HepG2 (cell line): ENCODE results near the gene CASKIN2. TPM values are rescaled to one million over a fixed set of nuclear protein-coding genes. Genes with fewer than 3 reads are reported as not detected.

ENCODE experiments used
- ATAC-seq: fragments of 200-7000 bp; cut with Tn5 transposase; 3 replicates; pipeline ENCODE4 v1.9.1; 2020; ENCODE audit warnings: mild to moderate bottlenecking, moderate library complexity
- BruUV-seq: library from RNA; stranded (reverse); fragments of 400-500 nt; replicated peaks from 2 replicates; lab custom pipeline; 2021; lab: Mats Ljungman, UMichigan
- CTCF ChIA-PET: fragments of 300-600 bp; formaldehyde crosslinking; extraction: SDS; loops from one replicate; lab custom pipeline; 2021; ENCODE audit warnings: low total read pairs, inconsistent platforms, low intra/inter-chr PET ratio; lab: Yijun Ruan, JAX
- POLR2A ChIA-PET: fragments of 350-600 bp; sonication (Branson Sonifier 250); formaldehyde crosslinking; loops from one replicate; lab custom pipeline; 2020; ENCODE audit warnings: antibody characterized with exemption, inconsistent platforms; lab: Yijun Ruan, JAX
- DNase-seq: peaks from one replicate; pipeline ENCODE4 v3.0.0-alpha.2; 2015; ENCODE audit warnings: low spot score
- FAIRE-seq: peaks from 3 replicates; lab custom pipeline; 2011; peaks lifted over from hg19 to GRCh38; lab: Jason Lieb, UNC
- H2AFZ ChIP-seq: one replicate; pipeline ENCODE4 v1.6.1; 2011; ENCODE audit warnings: low read length, inconsistent platforms
- H3K27ac ChIP-seq: fragments of 300-600 bp; 3 replicates; pipeline ENCODE4 v1.8.0; 2011; ENCODE audit warnings: mixed run types, mild to moderate bottlenecking, mixed read lengths, low read length, inconsistent platforms; ENCODE audit not compliant: insufficient read depth; ENCODE audit errors: extremely low read length
- H3K27me3 ChIP-seq, 2 experiments: fragments of 200-600 bp in 1 of 2; 2 replicates in 1 of 2; 3 replicates in 1 of 2; pipeline versions ENCODE4 v1.6.0 to v1.8.0; 2011; ENCODE audit warnings: low read length in 2 of 2, mild to moderate bottlenecking in 2 of 2, moderate library complexity in 2 of 2, inconsistent platforms in 1 of 2; ENCODE audit not compliant: insufficient read depth in 2 of 2, control insufficient read depth in 1 of 2
- H3K36me3 ChIP-seq, 2 experiments: fragments of 200-600 bp in 1 of 2; replicated peaks in 1 of 2; 2 replicates in 1 of 2; 3 replicates in 1 of 2; pipeline versions ENCODE4 v1.5.1 to v1.8.0; 2011; ENCODE audit warnings: low read length in 2 of 2, inconsistent platforms in 1 of 2; ENCODE audit not compliant: insufficient read depth in 2 of 2, control insufficient read depth in 1 of 2
- H3K4me1 ChIP-seq: 2 replicates; pipeline ENCODE4 v1.5.1; 2012; ENCODE audit warnings: low read length, inconsistent platforms; ENCODE audit not compliant: insufficient read depth
- H3K4me2 ChIP-seq: 2 replicates; pipeline ENCODE4 v1.6.0; 2011; ENCODE audit warnings: low read depth, low read length, inconsistent platforms
- H3K4me3 ChIP-seq, 3 experiments: fragments of 200-600 bp in 1 of 3; sonication (generic), shearing (Covaris generic) in 1 of 3; replicated peaks in 1 of 3; 2 replicates each; pipeline ENCODE4 v1.5.1; 2011 to 2016; ENCODE audit warnings: low read length in 3 of 3, inconsistent platforms in 2 of 3, low read depth in 2 of 3, mild to moderate bottlenecking in 2 of 3, control low read depth in 1 of 3, mixed read lengths in 1 of 3; ENCODE audit not compliant: insufficient read depth in 1 of 3
- H3K79me2 ChIP-seq: one replicate; pipeline ENCODE4 v1.6.1; 2011; ENCODE audit warnings: low read length, inconsistent platforms; ENCODE audit not compliant: insufficient read depth
- H3K9ac ChIP-seq: 2 replicates; pipeline ENCODE4 v1.6.0; 2011; ENCODE audit warnings: mild to moderate bottlenecking, low read depth, low read length, inconsistent platforms; ENCODE audit not compliant: insufficient read depth
- H3K9me3 ChIP-seq: 2 replicates; pipeline ENCODE4 v1.5.1; 2012; ENCODE audit warnings: mild to moderate bottlenecking, low read length
- H4K20me1 ChIP-seq: 2 replicates; pipeline ENCODE4 v1.6.0; 2011; ENCODE audit warnings: inconsistent platforms, mild to moderate bottlenecking, low read length, moderate library complexity; ENCODE audit not compliant: insufficient read depth
- ARID5B ChIP-seq: IDR thresholded peaks from 2 replicates; pipeline ENCODE4 v1.4.0; 2020; ENCODE audit warnings: mild to moderate bottlenecking, missing genetic modification reagents
- ARNTL ChIP-seq: sonication (generic); formaldehyde crosslinking; IDR thresholded peaks from 2 replicates; pipeline ENCODE4 v1.4.0; 2020; ENCODE audit warnings: mild to moderate bottlenecking, missing genetic modification reagents
- DNMT3B ChIP-seq: conservative IDR thresholded peaks from 2 replicates; pipeline ENCODE4 v1.6.1; 2016; ENCODE audit warnings: missing biosample characterization, control low read depth
- ETS1 ChIP-seq: sonication (generic); formaldehyde crosslinking; IDR thresholded peaks from 2 replicates; pipeline ENCODE4 v1.4.0; 2020; ENCODE audit warnings: missing genetic modification reagents
- FOXK1 ChIP-seq: sonication (generic); formaldehyde crosslinking; IDR thresholded peaks from 2 replicates; pipeline ENCODE4 v1.4.0; 2020; ENCODE audit warnings: low read depth, missing genetic modification reagents, borderline replicate concordance
- PAXIP1 ChIP-seq: sonication (generic); formaldehyde crosslinking; conservative IDR thresholded peaks from 2 replicates; pipeline ENCODE4 v1.4.0; 2020; ENCODE audit warnings: mild to moderate bottlenecking, missing genetic modification reagents, moderate library complexity
- TBX2 ChIP-seq: sonication (generic); formaldehyde crosslinking; IDR thresholded peaks from 2 replicates; pipeline ENCODE4 v1.5.0; 2020; ENCODE audit warnings: missing genetic modification reagents, mild to moderate bottlenecking, borderline replicate concordance
- ZBTB46 ChIP-seq: sonication (generic); formaldehyde crosslinking; IDR thresholded peaks from 2 replicates; pipeline ENCODE4 v1.4.0; 2020; ENCODE audit warnings: mild to moderate bottlenecking, missing genetic modification reagents, borderline replicate concordance
- ZNF281 ChIP-seq: sonication (generic); formaldehyde crosslinking; IDR thresholded peaks from 2 replicates; pipeline ENCODE4 v1.4.0; 2020; ENCODE audit warnings: missing genetic modification reagents, borderline replicate concordance
- WGBS: methylation state at CpG from one replicate; pipeline ENCODE4 v1.1.6; 2017; ENCODE audit warnings: low lambda C conversion rate; 5-methylcytosine and 5-hydroxymethylcytosine counted together
- in situ Hi-C: cut with HindIII; loops from 2 replicates; pipeline ENCODE4 v1.10.0; 2017; ENCODE audit warnings: low pct_unique_long_range_greater_than_20kb; ENCODE audit not compliant: extremely low pct_ligation_motif_present
- intact Hi-C: fragments of 100-400 bp; cut with micrococcal nuclease; formaldehyde crosslinking; loops from one replicate; pipeline ENCODE4 v1.10.0; 2022; ENCODE audit not compliant: unreplicated experiment
- polyA plus RNA-seq, 8 experiments: library from polyadenylated mRNA; depleted of rRNA in 3 of 8; stranded (reverse) in 7 of 8; unstranded in 1 of 8; fragments of >200 nt; fragmentation: Illumina TruSeq in 4 of 8; extraction: Trizol in 4 of 8; gene quantifications; 2 replicates each; pipeline versions ENCODE4 v1.2.1 to v1.2.3, GENCODE V29; 2011 to 2016; ENCODE audit warnings: low read depth in 4 of 8, missing spikeins in 1 of 8, mixed read lengths in 1 of 8; ENCODE audit not compliant: insufficient read depth in 1 of 8
- total RNA-seq, 5 experiments: library from RNA; depleted of rRNA; stranded (reverse); fragments of >200 nt; fragmentation: Illumina TruSeq; extraction: Trizol; gene quantifications; 2 replicates each; pipeline ENCODE4 v1.2.3, GENCODE V29; 2016; ENCODE audit warnings: low read depth in 1 of 5

Gene CASKIN2
- total and polyA plus RNA-seq, 2 of the 13 experiments (the other 11 are each of a cell fraction or from before 2014, with no cell fraction given): 5.2 to 7.8 TPM

- POLR2A ChIA-PET: interaction anchor here (3.1 kb wide), 1 partner anchor 22 kb away, joined by 39 read pairs; no protein-coding TSS in a partner anchor
- DNase-seq (no peak), ATAC-seq (no peak), FAIRE-seq (no peak)
- no peak overlapping the region for H3K4me3 ChIP-seq
- peaks cover 3% of the 10 kb centered on the region for H3K79me2 ChIP-seq
- H3K36me3 ChIP-seq: peaks cover 6 to 10% of the 10 kb centered on the region in 2 experiments; a peak in 3 of 5 replicates
- H3K27ac ChIP-seq: peak overlapping the region; percentile 15
- no peak overlapping the region for H3K4me2 ChIP-seq
- in situ Hi-C loops (no loop called here), intact Hi-C loops (loop anchor here (2.0 kb wide), 1 partner anchor 23 kb away; no protein-coding TSS in a partner anchor)
- WGBS: 72% methylated on average over 21 of the region's 21 CpGs
- no peaks in the 10 kb centered on the region for H3K27me3 ChIP-seq
- H3K4me1 ChIP-seq: peaks cover 90% of the 10 kb centered on the region
- H3K9ac ChIP-seq: no peak overlapping the region
- CTCF ChIA-PET: no interaction called here
- no peaks in the 10 kb centered on the region for H3K9me3 ChIP-seq
- BruUV-seq: no TSS peak
- no peaks in the 10 kb centered on the region for H4K20me1 ChIP-seq
- no peak overlapping the region for H2AFZ ChIP-seq
- TF ChIP-seq DNMT3B (CRISPR knock-in tag) (no peak), ZNF281 (CRISPR knock-in tag) (peak; percentile 45; the same call in 1 of the 2 replicates), TBX2 (CRISPR knock-in tag) (peak; percentile 74; the same call in 1 of the 2 replicates), ARNTL (CRISPR knock-in tag) (0 out of 2 replicates have a peak, but pooled peaks have one; percentile 18), ETS1 (CRISPR knock-in tag) (no peak), ZBTB46 (0 out of 2 replicates have a peak, but pooled peaks have one; percentile 35), FOXK1 (CRISPR knock-in tag) (peak; percentile 66; the same call in 1 of the 2 replicates), PAXIP1 (no peak), ARID5B (CRISPR knock-in tag) (peak; percentile 57; the same call in 1 of the 2 replicates)
Observed at GRCh38 chr17:75555679-75556153, 40.4 kb upstream of the CASKIN2 start.
